GF-D8 (cell line): Measurements from ENCODE around the gene FCRL6.

Experiments used
- DNase-seq: peaks from one replicate; lab custom pipeline; 2025; lab: John Stamatoyannopoulos, UW

The FCRL6 gene

GRCh38 chr1:159802111-159802510, at the start of gene FCRL6:
FCRL6 (plus strand) TSS chr1:159802360; CDS start chr1:159802425, 65 bp downstream.
- DNase-seq: no peak

GRCh38 chr1:159753386-159753785, 48.8 kb upstream of the FCRL6 start:
- no peak for DNase-seq

- no peak for DNase-seq
Measured at GRCh38 chr1:159755451-159756007, 46.6 kb upstream of the FCRL6 start.

- DNase-seq: peak; percentile 63
Measured at GRCh38 chr1:159756397-159756796, 45.8 kb upstream of the FCRL6 start.

- DNase-seq: no peak
Measured at GRCh38 chr1:159763686-159764085, 38.5 kb upstream of the FCRL6 start.

- no peak for DNase-seq
Measured at GRCh38 chr1:159765806-159766205, 36.4 kb upstream of the FCRL6 start.

GRCh38 chr1:159771127-159771895, 30.8 kb upstream of the FCRL6 start:
- no peak for DNase-seq

GRCh38 chr1:159774465-159774864, 27.7 kb upstream of the FCRL6 start:
- no peak for DNase-seq

- no peak for DNase-seq
Measured at GRCh38 chr1:159775716-159776115, 26.4 kb upstream of the FCRL6 start.

- DNase-seq: no peak
Measured at GRCh38 chr1:159778266-159778665, 23.9 kb upstream of the FCRL6 start.

GRCh38 chr1:159779403-159779851, 22.7 kb upstream of the FCRL6 start:
- no peak for DNase-seq

- DNase-seq: peak; percentile 91
Measured at GRCh38 chr1:159780583-159781582, 21.3 kb upstream of the FCRL6 start, which contains the start of gene DUSP23. DUSP23 (plus strand) TSS chr1:159780962; CDS start chr1:159781101, 139 bp downstream.

- DNase-seq: no peak
Measured at GRCh38 chr1:159781992-159782391, 20.2 kb upstream of the FCRL6 start.

GRCh38 chr1:159783724-159784123, 18.4 kb upstream of the FCRL6 start:
- no peak for DNase-seq

- no peak for DNase-seq
Measured at GRCh38 chr1:159786465-159786864, 15.7 kb upstream of the FCRL6 start.

GRCh38 chr1:159786966-159787365, 15.2 kb upstream of the FCRL6 start:
- no peak for DNase-seq

- DNase-seq: no peak
Measured at GRCh38 chr1:159790237-159790917, 11.8 kb upstream of the FCRL6 start.

GRCh38 chr1:159791031-159791430, 11.1 kb upstream of the FCRL6 start:
- no peak for DNase-seq

- no peak for DNase-seq
Measured at GRCh38 chr1:159791461-159791860, 10.7 kb upstream of the FCRL6 start.

GRCh38 chr1:159795534-159795933, 6.6 kb upstream of the FCRL6 start:
- DNase-seq: no peak

GRCh38 chr1:159798893-159799292, 3.3 kb upstream of the FCRL6 start:
- peak; percentile 19 for DNase-seq
